OCI-LY1 (cell line): Measurements from ENCODE around the gene TMEM186.

ENCODE experiments used
- H2AFZ ChIP-seq: fragments of 200-600 bp; sonication (generic), shearing (Covaris generic); 2 replicates; pipeline ENCODE4 v1.6.0; 2014; ENCODE audit warnings: antibody characterized with exemption, mild to moderate bottlenecking, low read length
- H3F3A ChIP-seq: fragments of 200-600 bp; sonication (generic), shearing (Covaris generic); 2 replicates; pipeline ENCODE4 v1.6.0; 2014; ENCODE audit warnings: mild to moderate bottlenecking, antibody characterized with exemption, low read length, moderate library complexity; ENCODE audit not compliant: insufficient read depth
- H3K27ac ChIP-seq: fragments of 200-600 bp; sonication (generic); 2 replicates; pipeline ENCODE4 v1.5.1; 2014; ENCODE audit warnings: low read length, mixed run types, mild to moderate bottlenecking, low read depth; ENCODE audit not compliant: poor library complexity, severe bottlenecking
- H3K27me3 ChIP-seq: fragments of 200-600 bp; sonication (generic); 2 replicates; pipeline ENCODE4 v1.6.0; 2014; ENCODE audit warnings: antibody characterized with exemption, mild to moderate bottlenecking, low read length, moderate library complexity; ENCODE audit not compliant: insufficient read depth
- H3K36me3 ChIP-seq: fragments of 200-600 bp; sonication (generic); 2 replicates; pipeline ENCODE4 v1.6.1; 2014; ENCODE audit warnings: mild to moderate bottlenecking, antibody characterized with exemption, low read length, moderate library complexity, mixed read lengths; ENCODE audit not compliant: insufficient read depth
- H3K4me1 ChIP-seq: fragments of 200-600 bp; sonication (generic); 2 replicates; pipeline ENCODE4 v1.5.1; 2014; ENCODE audit warnings: mild to moderate bottlenecking, low read length, moderate library complexity; ENCODE audit not compliant: insufficient read depth, severe bottlenecking
- H3K4me2 ChIP-seq: fragments of 200-600 bp; sonication (generic), shearing (Covaris generic); 2 replicates; pipeline ENCODE4 v1.6.1; 2014; ENCODE audit warnings: low read length
- H3K4me3 ChIP-seq: fragments of 200-600 bp; sonication (generic); 2 replicates; pipeline ENCODE4 v1.5.1; 2014; ENCODE audit warnings: low read length, low read depth, mild to moderate bottlenecking, mixed read lengths; ENCODE audit not compliant: poor library complexity, severe bottlenecking
- H3K79me2 ChIP-seq: fragments of 200-600 bp; shearing (Covaris generic); 2 replicates; pipeline ENCODE4 v1.6.1; 2016; ENCODE audit warnings: mixed run types, low read length, mixed read lengths; ENCODE audit not compliant: insufficient read depth
- H3K9ac ChIP-seq: fragments of 200-600 bp; sonication (generic), shearing (Covaris generic); 2 replicates; pipeline ENCODE4 v1.6.1; 2014; ENCODE audit warnings: mild to moderate bottlenecking, low read length, mixed read lengths
- H3K9me2 ChIP-seq: fragments of 200-600 bp; sonication (generic), shearing (Covaris generic); 2 replicates; pipeline ENCODE4 v1.6.1; 2014; ENCODE audit warnings: low read depth, mild to moderate bottlenecking, low read length, mixed read lengths
- H3K9me3 ChIP-seq: fragments of 200-600 bp; shearing (Covaris generic); 2 replicates; pipeline ENCODE4 v1.6.1; 2014; ENCODE audit warnings: low read length, mixed read lengths
- H4K20me1 ChIP-seq: fragments of 200-600 bp; sonication (generic), shearing (Covaris generic); 2 replicates; pipeline ENCODE4 v1.6.0; 2016; ENCODE audit warnings: mild to moderate bottlenecking, low read length; ENCODE audit not compliant: insufficient read depth
- CTCF ChIP-seq: fragments of 200-600 bp; sonication (generic), shearing (Covaris generic); IDR thresholded peaks from 2 replicates; pipeline ENCODE4 v1.5.1; 2017; ENCODE audit warnings: mild to moderate bottlenecking, antibody characterized with exemption, low read length, moderate library complexity, mixed read lengths
- EZH2 ChIP-seq: fragments of 200-600 bp; sonication (generic), shearing (Covaris generic); IDR thresholded peaks from 2 replicates; pipeline ENCODE4 v1.8.0; 2017; ENCODE audit warnings: borderline replicate concordance, mixed run types, mild to moderate bottlenecking, antibody characterized with exemption, low read length, moderate library complexity, mixed read lengths

TMEM186 gene

GRCh38 chr16:8819411-8820034 lies 22.1 kb upstream of the TMEM186 start:
- H2AFZ ChIP-seq, result no peak overlapping the region
- no peaks in the 10 kb centered on the region; the same call in none of the 2 replicates for H3K9me3 ChIP-seq
- TF ChIP-seq CTCF (no peak), EZH2 (no peak)
- no peaks in the 10 kb centered on the region for H3F3A ChIP-seq
- no peak overlapping the region for H3K27ac ChIP-seq
- H3K4me1 ChIP-seq, result no peaks in the 10 kb centered on the region
- H3K27me3 ChIP-seq, result no peaks in the 10 kb centered on the region
- no peak overlapping the region for H3K9ac ChIP-seq
- H3K79me2 ChIP-seq, result no peaks in the 10 kb centered on the region
- no peaks in the 10 kb centered on the region for H4K20me1 ChIP-seq
- no peak overlapping the region for H3K4me3 ChIP-seq
- peaks cover 96% of the 10 kb centered on the region for H3K36me3 ChIP-seq
- no peak overlapping the region for H3K4me2 ChIP-seq
- H3K9me2 ChIP-seq, result no peaks in the 10 kb centered on the region

GRCh38 chr16:8818504-8819270 lies 21.2 kb upstream of the TMEM186 start:
- no peaks in the 10 kb centered on the region for H3F3A ChIP-seq
- H3K9ac ChIP-seq, result no peak overlapping the region
- H3K27me3 ChIP-seq, result no peaks in the 10 kb centered on the region
- no peak overlapping the region for H3K4me2 ChIP-seq
- peaks cover 96% of the 10 kb centered on the region for H3K36me3 ChIP-seq
- H3K79me2 ChIP-seq, result no peaks in the 10 kb centered on the region
- no peaks in the 10 kb centered on the region; the same call in none of the 2 replicates for H3K9me3 ChIP-seq
- TF ChIP-seq CTCF (no peak), EZH2 (no peak)
- no peaks in the 10 kb centered on the region for H3K9me2 ChIP-seq
- H3K27ac ChIP-seq, result no peak overlapping the region
- no peaks in the 10 kb centered on the region for H3K4me1 ChIP-seq
- H2AFZ ChIP-seq, result no peak overlapping the region
- no peak overlapping the region for H3K4me3 ChIP-seq
- H4K20me1 ChIP-seq, result no peaks in the 10 kb centered on the region

GRCh38 chr16:8816967-8817655 lies 19.7 kb upstream of the TMEM186 start:
- H4K20me1 ChIP-seq, result no peaks in the 10 kb centered on the region
- peaks cover 96% of the 10 kb centered on the region for H3K36me3 ChIP-seq
- no peaks in the 10 kb centered on the region for H3F3A ChIP-seq
- TF ChIP-seq CTCF, result no peak
- no peak for TF ChIP-seq EZH2
- H3K9me3 ChIP-seq, result no peaks in the 10 kb centered on the region
- H2AFZ ChIP-seq, result no peak overlapping the region
- H3K4me1 ChIP-seq, result no peaks in the 10 kb centered on the region
- no peaks in the 10 kb centered on the region for H3K9me2 ChIP-seq
- no peaks in the 10 kb centered on the region for H3K79me2 ChIP-seq
- no peak overlapping the region for H3K4me2 ChIP-seq
- H3K27me3 ChIP-seq, result no peaks in the 10 kb centered on the region
- no peak overlapping the region for H3K9ac ChIP-seq
- H3K27ac ChIP-seq, result no peak overlapping the region
- no peak overlapping the region for H3K4me3 ChIP-seq
